Measurements from ENCODE around the gene ENPP6.

DNA sequence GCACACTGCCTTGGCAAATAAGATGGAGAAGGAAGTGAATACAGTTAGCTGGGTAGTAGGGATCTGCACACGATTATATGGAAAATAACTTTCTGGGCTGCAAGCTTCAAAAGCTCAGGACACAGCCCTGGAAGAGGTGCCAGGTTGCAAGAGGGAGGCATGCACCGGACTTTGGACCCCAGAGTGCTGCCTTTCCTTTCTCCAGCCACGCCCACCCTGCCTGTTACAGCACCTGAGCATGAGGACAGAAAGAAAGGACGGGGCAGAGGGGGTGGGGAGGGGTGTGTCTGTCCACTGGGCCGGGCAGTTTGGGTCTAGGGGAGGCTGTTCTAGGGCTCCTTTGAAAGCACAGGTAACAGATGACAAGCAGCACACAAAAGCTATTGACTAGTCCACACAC, 152.8 kb downstream of the ENPP6 start:
- TF ChIP-seq POLR2A (IDR thresholded peaks at IDR 0.05; ENCODE audit: low read length) = no peak
- TF ChIP-seq GATA1 (IDR thresholded peaks at IDR 0.05; ENCODE audit: low read depth, low read length) = no peak
